Hematopoietic multipotent progenitor cell treated with erythropoietin and hydrocortisone succinate and interleukin-3 and kit ligand, for 15 days (in vitro differentiated cells): ENCODE measurements around the gene GPR132.

Source experiments
- DNase-seq: peaks from one replicate; pipeline ENCODE4 v3.0.0-alpha.2; 2015; ENCODE audit warnings: low spot score

GPR132 gene

GRCh38 chr14:105061428-105062047 lies 3.7 kb downstream of the GPR132 start:
- DNase-seq = no peak

GRCh38 chr14:105060751-105061427 lies 4.3 kb downstream of the GPR132 start:
- DNase-seq = no peak

- no peak for DNase-seq
Observed at GRCh38 chr14:105059925-105060565, 5.2 kb downstream of the GPR132 start.

GRCh38 chr14:105059035-105059924 lies 6.0 kb downstream of the GPR132 start:
- no peak for DNase-seq

GRCh38 chr14:105058521-105059034 lies 6.7 kb downstream of the GPR132 start:
- DNase-seq = no peak

- no peak for DNase-seq
Observed at GRCh38 chr14:105056303-105056831, 8.9 kb downstream of the GPR132 start.

- DNase-seq = no peak
Observed at GRCh38 chr14:105055736-105056302, 9.4 kb downstream of the GPR132 start.

- DNase-seq = no peak
Observed at GRCh38 chr14:105055334-105055733, 9.9 kb downstream of the GPR132 start.

GRCh38 chr14:105053996-105054395 lies 11.2 kb downstream of the GPR132 start:
- no peak for DNase-seq

GRCh38 chr14:105053421-105053820 lies 11.8 kb downstream of the GPR132 start:
- DNase-seq = no peak

GRCh38 chr14:105052110-105052458 lies 13.1 kb downstream of the GPR132 start:
- DNase-seq = no peak

GRCh38 chr14:105051182-105052109 lies 13.8 kb downstream of the GPR132 start:
- DNase-seq = no peak

GRCh38 chr14:105050551-105050897 lies 14.7 kb downstream of the GPR132 start:
- no peak for DNase-seq

GRCh38 chr14:105049753-105050550 lies 15.3 kb downstream of the GPR132 start:
- no peak for DNase-seq

GRCh38 chr14:105047283-105048016 lies 17.8 kb downstream of the GPR132 start:
- DNase-seq = no peak

- no peak for DNase-seq
Observed at GRCh38 chr14:105046891-105047282, 18.3 kb downstream of the GPR132 start.

- peak; percentile 92 for DNase-seq
Observed at GRCh38 chr14:105045710-105046326, 19.4 kb downstream of the GPR132 start.

GRCh38 chr14:105043641-105044040 lies 21.6 kb downstream of the GPR132 start:
- no peak for DNase-seq

- no peak for DNase-seq
Observed at GRCh38 chr14:105042813-105043212, 22.4 kb downstream of the GPR132 start.
